Brain microvascular endothelial cell (primary cell): ENCODE results near the gene LRRC32.

ENCODE experiments used
- DNase-seq: peaks from one replicate; pipeline ENCODE4 v3.0.0-alpha.2; 2020
- H3K27ac ChIP-seq: fragments of 250-450 bp; sonication (Bioruptor Pico); 2 replicates; pipeline ENCODE4 v1.5.1; 2020; ENCODE audit warnings: mild to moderate bottlenecking, moderate library complexity
- H3K27me3 ChIP-seq: fragments of 250-450 bp; sonication (Bioruptor Pico); replicated peaks from 2 replicates; pipeline ENCODE4 v1.5.1; 2020; ENCODE audit warnings: mild to moderate bottlenecking
- H3K36me3 ChIP-seq: fragments of 250-450 bp; sonication (Bioruptor Pico); replicated peaks from 2 replicates; pipeline ENCODE4 v1.5.1; 2020; ENCODE audit warnings: mild to moderate bottlenecking
- H3K4me3 ChIP-seq: 2 replicates; pipeline ENCODE4 v1.5.1; 2011; ENCODE audit warnings: low read depth, mild to moderate bottlenecking, control low read depth, low read length, moderate library complexity
- in situ Hi-C: cut with HindIII; loops from 2 replicates; pipeline ENCODE4 v1.10.0; 2017; ENCODE audit warnings: low sequenced_read_pairs, low pct_ligation_motif_present
- TF ChIP-seq, protein P1 (sequence below): IDR thresholded peaks from 2 replicates; pipeline ENCODE4 v1.5.1; 2011; ENCODE audit warnings: low read depth, mild to moderate bottlenecking, moderate library complexity, low read length, control low read depth, inconsistent platforms; ENCODE audit errors: missing control alignments

LRRC32 gene

GRCh38 chr11:76637491-76638269 lies 32.9 kb downstream of the LRRC32 start:
- in situ Hi-C loops = no loop called here
- no peak overlapping the region for H3K4me3 ChIP-seq
- TF ChIP-seq, protein P1, sequence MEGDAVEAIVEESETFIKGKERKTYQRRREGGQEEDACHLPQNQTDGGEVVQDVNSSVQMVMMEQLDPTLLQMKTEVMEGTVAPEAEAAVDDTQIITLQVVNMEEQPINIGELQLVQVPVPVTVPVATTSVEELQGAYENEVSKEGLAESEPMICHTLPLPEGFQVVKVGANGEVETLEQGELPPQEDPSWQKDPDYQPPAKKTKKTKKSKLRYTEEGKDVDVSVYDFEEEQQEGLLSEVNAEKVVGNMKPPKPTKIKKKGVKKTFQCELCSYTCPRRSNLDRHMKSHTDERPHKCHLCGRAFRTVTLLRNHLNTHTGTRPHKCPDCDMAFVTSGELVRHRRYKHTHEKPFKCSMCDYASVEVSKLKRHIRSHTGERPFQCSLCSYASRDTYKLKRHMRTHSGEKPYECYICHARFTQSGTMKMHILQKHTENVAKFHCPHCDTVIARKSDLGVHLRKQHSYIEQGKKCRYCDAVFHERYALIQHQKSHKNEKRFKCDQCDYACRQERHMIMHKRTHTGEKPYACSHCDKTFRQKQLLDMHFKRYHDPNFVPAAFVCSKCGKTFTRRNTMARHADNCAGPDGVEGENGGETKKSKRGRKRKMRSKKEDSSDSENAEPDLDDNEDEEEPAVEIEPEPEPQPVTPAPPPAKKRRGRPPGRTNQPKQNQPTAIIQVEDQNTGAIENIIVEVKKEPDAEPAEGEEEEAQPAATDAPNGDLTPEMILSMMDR = no peak
- no peaks in the 10 kb centered on the region for H3K27me3 ChIP-seq
- no peak overlapping the region for H3K27ac ChIP-seq
- no peak for DNase-seq
- no peaks in the 10 kb centered on the region for H3K36me3 ChIP-seq

DNA sequence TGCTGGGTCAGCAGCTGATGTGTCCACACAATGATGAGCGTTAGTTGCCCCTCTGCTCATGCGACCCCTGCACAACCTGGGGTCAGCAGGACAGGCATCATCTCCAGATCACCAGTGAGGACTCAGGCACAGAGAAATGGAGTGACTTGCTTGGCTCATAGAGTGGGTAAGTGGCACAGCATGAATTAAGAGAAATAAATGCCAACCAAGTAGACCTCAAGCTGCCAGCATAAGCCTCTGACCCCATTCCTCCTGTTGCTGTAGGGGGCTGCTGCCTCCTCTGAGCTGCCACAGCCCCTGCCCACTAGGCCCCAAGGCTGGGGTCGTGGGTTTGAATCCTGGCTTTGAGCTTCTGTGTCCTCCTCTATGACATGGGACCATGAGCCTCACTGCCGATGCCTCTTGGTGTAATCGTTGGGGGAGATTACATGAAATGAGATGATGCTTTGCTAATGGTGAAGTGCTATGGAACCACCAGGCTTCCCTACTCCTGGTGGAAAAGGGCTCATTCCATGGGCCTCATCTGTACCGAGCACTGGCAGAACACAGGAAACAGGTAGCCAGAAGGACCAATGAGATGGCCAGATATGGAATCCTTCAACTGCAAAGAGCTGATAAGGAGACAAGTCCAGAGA lies 33.6 kb downstream of the LRRC32 start:
- no peak for DNase-seq
- no peaks in the 10 kb centered on the region for H3K36me3 ChIP-seq
- no peak overlapping the region for H3K27ac ChIP-seq
- no peaks in the 10 kb centered on the region for H3K27me3 ChIP-seq
- in situ Hi-C loops = no loop called here
- H3K4me3 ChIP-seq = no peak overlapping the region
- TF ChIP-seq, protein P1 = no peak

DNA sequence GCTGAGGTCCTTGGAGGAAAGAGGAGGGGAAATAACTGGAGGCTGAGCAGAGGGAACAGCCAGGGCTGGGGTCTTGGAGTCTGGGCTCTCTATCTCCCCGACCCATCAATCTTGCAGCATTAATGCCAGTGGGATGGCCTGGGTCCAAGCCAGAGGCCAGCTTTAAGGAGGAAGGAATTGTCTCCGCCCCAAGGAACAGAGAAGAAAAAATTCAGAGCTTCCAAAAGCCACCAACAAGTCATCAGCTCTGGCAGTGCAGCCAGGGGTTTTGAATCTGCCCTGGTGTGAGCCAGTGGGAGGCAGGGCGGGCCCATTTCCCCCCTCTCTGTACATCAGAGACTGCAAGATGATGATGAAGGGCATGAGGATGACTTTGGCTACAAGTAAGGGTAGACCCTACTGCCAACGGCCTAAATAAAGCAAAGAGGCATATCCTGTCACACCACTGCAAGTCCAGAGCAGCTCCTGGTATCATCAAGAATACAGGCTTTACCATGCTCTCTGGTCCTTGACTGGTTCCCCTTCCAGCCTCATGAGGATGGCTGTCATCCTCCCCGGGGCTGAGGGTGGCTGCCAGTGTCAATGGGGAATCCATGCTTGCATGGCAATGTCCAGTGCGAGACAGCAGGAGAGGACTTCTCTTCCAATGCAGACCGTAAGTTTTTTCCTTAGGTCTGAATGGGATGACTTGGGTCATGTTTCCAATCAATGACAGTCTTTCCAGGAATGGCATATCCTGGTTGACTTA lies 34.4 kb downstream of the LRRC32 start:
- H3K36me3 ChIP-seq = no peaks in the 10 kb centered on the region
- no peak overlapping the region for H3K4me3 ChIP-seq
- TF ChIP-seq, protein P1 = no peak
- no peaks in the 10 kb centered on the region for H3K27me3 ChIP-seq
- H3K27ac ChIP-seq = no peak overlapping the region
- DNase-seq = no peak
- in situ Hi-C loops = no loop called here

DNA sequence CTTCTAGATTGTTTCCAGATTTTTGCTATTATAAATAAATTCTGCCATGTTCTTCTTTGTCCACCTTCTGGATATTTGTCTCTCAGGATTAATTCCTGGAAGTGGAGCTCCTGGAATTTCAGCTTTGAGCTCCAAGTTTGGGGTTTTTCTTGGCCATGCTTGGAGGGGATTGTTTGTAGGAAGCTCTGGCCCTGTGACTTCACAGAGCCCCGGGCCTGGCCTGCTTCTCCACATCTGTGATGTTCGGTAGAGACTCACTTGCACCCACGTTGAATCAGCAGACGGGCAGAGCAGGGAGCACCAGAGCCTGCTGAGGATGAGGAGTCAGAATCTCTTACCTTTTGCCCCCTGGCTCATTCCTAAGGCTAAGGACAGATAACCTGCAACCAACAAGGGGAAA lies 35.7 kb downstream of the LRRC32 start:
- Histone ChIP-seq H3K36me3 (no peaks in the 10 kb centered on the region), H3K27me3 (no peaks in the 10 kb centered on the region), H3K27ac (no peak overlapping the region), H3K4me3 (no peak overlapping the region)
- TF ChIP-seq, protein P1 = no peak
- in situ Hi-C loops = no loop called here
- no peak for DNase-seq

DNA sequence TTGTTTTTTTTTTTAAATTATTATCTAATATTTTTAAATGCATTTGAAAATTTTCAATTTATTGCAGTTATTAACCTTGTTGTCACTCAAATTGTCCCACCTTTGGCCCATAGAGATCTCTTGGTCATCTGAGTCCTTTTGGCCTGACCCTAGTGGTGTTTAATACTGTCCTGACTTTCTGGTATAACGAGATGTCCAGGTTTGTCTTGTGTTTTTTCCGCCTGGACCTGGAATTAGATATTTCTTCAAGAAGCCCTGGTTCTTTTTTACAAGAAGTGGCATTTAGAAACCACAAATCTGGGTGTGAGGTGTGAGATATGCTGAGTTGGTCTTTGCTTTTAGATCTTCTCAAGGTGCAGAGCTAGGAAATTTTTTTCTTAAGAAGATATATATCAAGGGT lies 38.1 kb downstream of the LRRC32 start:
- H3K27ac ChIP-seq = no peak overlapping the region
- no peaks in the 10 kb centered on the region for H3K27me3 ChIP-seq
- TF ChIP-seq, protein P1 = no peak
- no peak for DNase-seq
- H3K4me3 ChIP-seq = no peak overlapping the region
- in situ Hi-C loops = no loop called here
- no peaks in the 10 kb centered on the region for H3K36me3 ChIP-seq
